OCI-M2 (cell line): ENCODE results near the gene CEP128.

Source experiments
- DNase-seq: peaks from one replicate; lab custom pipeline; 2025; ENCODE audit not compliant: unreplicated experiment; lab: John Stamatoyannopoulos, UW

Gene CEP128

GRCh38 chr14:80906336-80906735 lies 35.2 kb downstream of the CEP128 start:
- DNase-seq, result no peak

GRCh38 chr14:80902608-80903007 lies 38.9 kb downstream of the CEP128 start:
- no peak for DNase-seq

- no peak for DNase-seq
Measured at GRCh38 chr14:80901822-80902221, 39.7 kb downstream of the CEP128 start.

GRCh38 chr14:80901260-80901659 lies 40.3 kb downstream of the CEP128 start:
- no peak for DNase-seq

GRCh38 chr14:80872645-80873044 lies 68.9 kb downstream of the CEP128 start:
- DNase-seq, result no peak

- DNase-seq, result no peak
Measured at GRCh38 chr14:80868260-80868659, 73.3 kb downstream of the CEP128 start.

- no peak for DNase-seq
Measured at GRCh38 chr14:80867798-80868197, 73.7 kb downstream of the CEP128 start.

- no peak for DNase-seq
Measured at GRCh38 chr14:80867091-80867490, 74.4 kb downstream of the CEP128 start.

GRCh38 chr14:80865565-80865964 lies 76.0 kb downstream of the CEP128 start:
- DNase-seq, result no peak

GRCh38 chr14:80862983-80863382 lies 78.6 kb downstream of the CEP128 start:
- DNase-seq, result no peak

GRCh38 chr14:80862541-80862940 lies 79.0 kb downstream of the CEP128 start:
- DNase-seq, result no peak

GRCh38 chr14:80850197-80850814 lies 91.2 kb downstream of the CEP128 start:
- DNase-seq, result no peak

- DNase-seq, result no peak
Measured at GRCh38 chr14:80847070-80847469, 94.5 kb downstream of the CEP128 start.

- DNase-seq, result no peak
Measured at GRCh38 chr14:80845856-80846255, 95.7 kb downstream of the CEP128 start.

- DNase-seq, result no peak
Measured at GRCh38 chr14:80844872-80845271, 96.7 kb downstream of the CEP128 start.

- no peak for DNase-seq
Measured at GRCh38 chr14:80839743-80840142, 101.8 kb downstream of the CEP128 start.

GRCh38 chr14:80809663-80810062 lies 131.9 kb downstream of the CEP128 start:
- no peak for DNase-seq

GRCh38 chr14:80805136-80805535 lies 136.4 kb downstream of the CEP128 start:
- no peak for DNase-seq

GRCh38 chr14:80798878-80799277 lies 142.7 kb downstream of the CEP128 start:
- DNase-seq, result no peak

GRCh38 chr14:80798211-80798610 lies 143.3 kb downstream of the CEP128 start:
- DNase-seq, result no peak

GRCh38 chr14:80792771-80793170 lies 148.8 kb downstream of the CEP128 start:
- no peak for DNase-seq

- DNase-seq, result no peak
Measured at GRCh38 chr14:80787876-80788275, 153.7 kb downstream of the CEP128 start.

GRCh38 chr14:80784820-80785219 lies 156.7 kb downstream of the CEP128 start:
- no peak for DNase-seq
